ENCODE measurements around the gene MEI1.
A peak's percentile ranks its signal among the peaks of the same experiment; 100 is the strongest.
"Not testable (repeated sequence)": the region's sequence is repeated elsewhere in the genome, so short reads cannot be mapped to it uniquely, and the experiment has no call there.

MEI1 gene

GRCh38 chr22:41683052-41683451, 16.3 kb upstream of the MEI1 start:
- Histone ChIP-seq H3K27me3 (ENCODE audit: control insufficient read depth in 1 of 2, insufficient read depth in 2 of 2, low read length in 2 of 2) (no peaks in the 10 kb centered on the region), H3K4me1 (ENCODE audit: control insufficient read depth, insufficient read depth, low read length) (peaks cover 11% of the 10 kb centered on the region), H3K9me3 (ENCODE audit: control insufficient read depth in 2 of 2, low read length in 2 of 2) (no peaks in the 10 kb centered on the region), H3K36me3 (ENCODE audit: control insufficient read depth in 2 of 2, insufficient read depth in 2 of 2, low read length in 2 of 2) (peaks cover 11 to 18% of the 10 kb centered on the region in 2 donors), H3K27ac (ENCODE audit: low read length) (peak overlapping the region; percentile 84), H3K4me3 (ENCODE audit: low read length in 2 of 2) (peak overlapping the region in 1 of 2 donors; percentile 81), H3K9ac (ENCODE audit: low read length in 2 of 2) (no peak overlapping the region)

GRCh38 chr22:41683616-41684015, 15.7 kb upstream of the MEI1 start:
- Histone ChIP-seq H3K27ac (ENCODE audit: low read length) (no peak overlapping the region), H3K9ac (ENCODE audit: low read length in 2 of 2) (no peak overlapping the region)

DNA sequence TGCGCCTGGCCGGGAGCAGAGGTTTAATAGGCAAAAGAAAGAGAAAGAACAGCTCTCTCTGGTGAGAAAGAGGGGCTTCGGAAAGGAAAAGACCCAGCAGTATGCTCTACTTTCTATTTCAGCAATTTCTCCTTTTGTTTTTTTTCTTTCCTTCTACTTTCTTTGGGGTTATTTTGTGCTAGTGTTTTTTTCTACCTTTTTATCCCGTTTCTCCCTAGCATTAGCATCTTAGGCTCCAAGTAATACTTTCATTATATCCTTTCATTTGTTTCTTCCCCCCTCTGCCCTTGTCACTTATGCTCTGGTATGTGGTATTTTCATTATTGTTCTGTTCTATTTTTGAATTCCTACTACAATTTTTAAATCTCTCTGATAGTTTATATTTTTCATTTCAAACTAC, 15.1 kb upstream of the MEI1 start:
- Histone ChIP-seq H3K9me3 (ENCODE audit: control insufficient read depth in 2 of 2, low read length in 2 of 2) (no peaks in the 10 kb centered on the region), H3K4me3 (ENCODE audit: low read length in 2 of 2) (no peak overlapping the region), H3K9ac (ENCODE audit: low read length in 2 of 2) (no peak overlapping the region), H3K27me3 (ENCODE audit: control insufficient read depth in 1 of 2, insufficient read depth in 2 of 2, low read length in 2 of 2) (no peaks in the 10 kb centered on the region), H3K4me1 (ENCODE audit: control insufficient read depth, insufficient read depth, low read length) (peaks cover 16% of the 10 kb centered on the region), H3K36me3 (ENCODE audit: control insufficient read depth in 2 of 2, insufficient read depth in 2 of 2, low read length in 2 of 2) (peaks cover 3 to 10% of the 10 kb centered on the region in 2 donors), H3K27ac (ENCODE audit: low read length) (no peak overlapping the region)

More at GRCh38 chr22:41683616-41684015, 15.7 kb upstream of the MEI1 start:
- Histone ChIP-seq H3K9me3 (ENCODE audit: control insufficient read depth in 2 of 2, low read length in 2 of 2) (no peaks in the 10 kb centered on the region), H3K4me1 (ENCODE audit: control insufficient read depth, insufficient read depth, low read length) (peaks cover 12% of the 10 kb centered on the region), H3K27me3 (ENCODE audit: control insufficient read depth in 1 of 2, insufficient read depth in 2 of 2, low read length in 2 of 2) (no peaks in the 10 kb centered on the region), H3K4me3 (ENCODE audit: low read length in 2 of 2) (no peak overlapping the region), H3K36me3 (ENCODE audit: control insufficient read depth in 2 of 2, insufficient read depth in 2 of 2, low read length in 2 of 2) (peaks cover 5 to 12% of the 10 kb centered on the region in 2 donors)

DNA sequence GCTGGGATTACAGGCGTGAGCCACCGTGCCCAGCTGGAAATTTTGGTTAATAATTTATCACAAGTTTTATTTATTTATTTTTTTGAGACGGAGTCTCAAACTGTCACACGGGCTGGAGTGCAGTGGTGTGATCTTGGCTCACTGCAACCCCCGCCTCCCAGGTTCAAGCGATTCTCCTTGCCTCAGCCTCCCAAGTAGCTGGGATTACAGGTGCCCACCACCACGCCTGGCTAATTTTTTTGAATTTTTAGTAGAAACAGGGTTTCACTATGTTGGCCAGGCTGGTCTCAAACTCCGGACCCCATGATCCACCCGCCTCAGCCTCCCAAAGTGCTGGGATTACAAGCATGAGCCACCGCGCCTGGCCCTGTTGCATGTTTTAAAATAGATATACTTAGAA, 12.4 kb upstream of the MEI1 start:
- H3K9ac ChIP-seq (ENCODE audit: low read length in 2 of 2); H3K27ac ChIP-seq (ENCODE audit: low read length); H3K4me3 ChIP-seq (ENCODE audit: low read length in 2 of 2); H3K36me3 ChIP-seq (ENCODE audit: control insufficient read depth in 2 of 2, insufficient read depth in 2 of 2, low read length in 2 of 2); H3K27me3 ChIP-seq (ENCODE audit: control insufficient read depth in 1 of 2, insufficient read depth in 2 of 2, low read length in 2 of 2); H3K9me3 ChIP-seq (ENCODE audit: control insufficient read depth in 2 of 2, low read length in 2 of 2): not testable (repeated sequence)
- H3K4me1 ChIP-seq (ENCODE audit: control insufficient read depth, insufficient read depth, low read length), result peaks cover 16% of the 10 kb centered on the region

DNA sequence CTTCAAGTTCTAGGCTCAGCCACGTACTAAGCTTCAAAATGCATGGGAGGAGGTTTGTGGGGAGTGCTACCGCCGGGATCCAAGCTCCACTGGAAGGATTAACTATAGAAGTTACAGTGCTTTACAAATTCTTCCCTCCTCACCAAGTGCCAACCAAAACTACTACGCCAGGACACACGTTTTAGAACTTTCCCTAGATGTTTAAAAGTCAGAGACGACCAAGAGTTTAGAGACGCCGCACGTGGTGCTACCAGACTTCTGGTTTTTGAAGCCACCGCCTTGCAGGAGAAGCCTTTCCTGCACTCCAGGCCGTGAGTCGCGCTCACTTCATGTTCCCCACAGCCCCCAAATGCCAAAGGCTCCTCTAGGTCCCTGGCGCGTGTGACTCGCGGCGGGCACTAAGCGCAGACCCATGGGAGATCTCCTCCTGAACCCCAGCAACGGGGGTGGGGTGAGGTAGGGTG, 11.4 kb upstream of the MEI1 start:
- peak overlapping the region; percentile 97 for H3K27ac ChIP-seq (ENCODE audit: low read length)
- no peaks in the 10 kb centered on the region for H3K9me3 ChIP-seq (ENCODE audit: control insufficient read depth in 2 of 2, low read length in 2 of 2)
- no peaks in the 10 kb centered on the region for H3K27me3 ChIP-seq (ENCODE audit: control insufficient read depth in 1 of 2, insufficient read depth in 2 of 2, low read length in 2 of 2)
- H3K36me3 ChIP-seq (ENCODE audit: control insufficient read depth in 2 of 2, insufficient read depth in 2 of 2, low read length in 2 of 2), result no peaks in the 10 kb centered on the region
- peak overlapping the region; percentile 93 to 95 for H3K4me3 ChIP-seq (ENCODE audit: low read length in 2 of 2)
- H3K9ac ChIP-seq (ENCODE audit: low read length in 2 of 2), result peak overlapping the region; percentile 91 to 95
- peaks cover 15% of the 10 kb centered on the region for H3K4me1 ChIP-seq (ENCODE audit: control insufficient read depth, insufficient read depth, low read length)

GRCh38 chr22:41688365-41689211, 10.7 kb upstream of the MEI1 start, which contains the start of gene SNU13:
TSS of gene SNU13 (minus strand) at chr22:41688867. CDS start at chr22:41688796, 71 bp downstream.
- Histone ChIP-seq H3K36me3 (ENCODE audit: control insufficient read depth in 2 of 2, insufficient read depth in 2 of 2, low read length in 2 of 2) (peaks cover under 1 to 3% of the 10 kb centered on the region in 2 donors), H3K4me1 (ENCODE audit: control insufficient read depth, insufficient read depth, low read length) (peaks cover 13% of the 10 kb centered on the region), H3K4me3 (ENCODE audit: low read length in 2 of 2) (peak within 1 kb of the TSS; percentile 93 to 95), H3K9ac (ENCODE audit: low read length in 2 of 2) (peak within 1 kb of the TSS; percentile 91 to 95), H3K27ac (ENCODE audit: low read length) (peak within 1 kb of the TSS; percentile 97), H3K9me3 (ENCODE audit: control insufficient read depth in 2 of 2, low read length in 2 of 2) (no peaks in the 10 kb centered on the region), H3K27me3 (ENCODE audit: control insufficient read depth in 1 of 2, insufficient read depth in 2 of 2, low read length in 2 of 2) (no peaks in the 10 kb centered on the region)

GRCh38 chr22:41690476-41690875, 8.8 kb upstream of the MEI1 start:
- peaks cover 5 to 11% of the 10 kb centered on the region in 2 donors for H3K36me3 ChIP-seq (ENCODE audit: control insufficient read depth in 2 of 2, insufficient read depth in 2 of 2, low read length in 2 of 2)
- no peaks in the 10 kb centered on the region for H3K9me3 ChIP-seq (ENCODE audit: control insufficient read depth in 2 of 2, low read length in 2 of 2)
- peak overlapping the region in 1 of 2 donors; percentile 21 for H3K9ac ChIP-seq (ENCODE audit: low read length in 2 of 2)
- no peak overlapping the region for H3K27ac ChIP-seq (ENCODE audit: low read length)
- H3K27me3 ChIP-seq (ENCODE audit: control insufficient read depth in 1 of 2, insufficient read depth in 2 of 2, low read length in 2 of 2), result no peaks in the 10 kb centered on the region
- H3K4me1 ChIP-seq (ENCODE audit: control insufficient read depth, insufficient read depth, low read length), result peaks cover 13% of the 10 kb centered on the region
- H3K4me3 ChIP-seq (ENCODE audit: low read length in 2 of 2), result no peak overlapping the region

DNA sequence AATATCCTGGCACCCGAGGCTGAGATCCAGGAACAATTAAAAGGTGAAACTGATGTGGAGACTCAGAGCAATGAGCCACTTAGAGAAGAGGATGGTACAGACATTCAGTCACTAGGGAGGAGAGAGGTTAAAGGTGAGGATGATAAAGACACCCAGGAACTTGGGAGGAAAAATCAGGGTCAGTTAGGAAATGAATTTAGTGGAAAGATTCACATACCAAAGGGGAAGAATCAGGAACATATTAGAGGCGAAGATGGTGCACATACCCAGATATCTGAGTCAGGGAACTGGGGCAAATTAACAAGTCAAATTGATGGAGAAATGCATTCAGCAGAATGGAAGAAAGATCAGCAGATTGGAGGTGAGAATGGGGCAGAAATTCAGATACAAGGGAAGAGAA, 4.1 kb upstream of the MEI1 start:
- Histone ChIP-seq H3K9me3 (ENCODE audit: control insufficient read depth in 2 of 2, low read length in 2 of 2) (no peaks in the 10 kb centered on the region), H3K27me3 (ENCODE audit: control insufficient read depth in 1 of 2, insufficient read depth in 2 of 2, low read length in 2 of 2) (no peaks in the 10 kb centered on the region), H3K4me1 (ENCODE audit: control insufficient read depth, insufficient read depth, low read length) (peaks cover 15% of the 10 kb centered on the region), H3K36me3 (ENCODE audit: control insufficient read depth in 2 of 2, insufficient read depth in 2 of 2, low read length in 2 of 2) (peaks cover 5 to 11% of the 10 kb centered on the region in 2 donors), H3K9ac (ENCODE audit: low read length in 2 of 2) (no peak overlapping the region), H3K4me3 (ENCODE audit: low read length in 2 of 2) (no peak overlapping the region), H3K27ac (ENCODE audit: low read length) (no peak overlapping the region)

DNA sequence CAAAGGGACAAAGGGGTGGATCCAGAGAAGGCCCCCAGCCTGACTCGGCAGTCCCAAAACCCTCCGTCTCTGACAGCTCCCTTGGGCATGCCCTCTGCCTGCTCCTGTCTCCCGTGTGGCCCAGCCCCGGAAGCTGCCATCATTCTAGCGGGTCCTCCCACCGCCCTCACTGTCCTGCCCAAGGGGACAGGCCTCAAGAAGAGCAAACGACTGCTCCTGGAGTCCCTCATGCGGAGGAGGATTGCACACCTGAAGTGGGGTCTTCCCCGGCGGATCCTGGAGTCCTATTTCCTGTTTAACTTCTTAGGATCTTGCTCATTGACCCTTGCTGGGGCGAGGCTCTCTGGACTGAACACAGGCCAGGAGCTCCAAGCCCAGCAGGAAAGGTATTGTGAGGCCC, 2.6 kb upstream of the MEI1 start:
- H3K4me3 ChIP-seq (ENCODE audit: low read length in 2 of 2), result no peak overlapping the region
- H3K36me3 ChIP-seq (ENCODE audit: control insufficient read depth in 2 of 2, insufficient read depth in 2 of 2, low read length in 2 of 2), result peaks cover 5 to 11% of the 10 kb centered on the region in 2 donors
- no peaks in the 10 kb centered on the region for H3K27me3 ChIP-seq (ENCODE audit: control insufficient read depth in 1 of 2, insufficient read depth in 2 of 2, low read length in 2 of 2)
- no peaks in the 10 kb centered on the region for H3K9me3 ChIP-seq (ENCODE audit: control insufficient read depth in 2 of 2, low read length in 2 of 2)
- peaks cover 15% of the 10 kb centered on the region for H3K4me1 ChIP-seq (ENCODE audit: control insufficient read depth, insufficient read depth, low read length)
- H3K27ac ChIP-seq (ENCODE audit: low read length), result peak overlapping the region; percentile 31
- peak overlapping the region; percentile 50 to 60 for H3K9ac ChIP-seq (ENCODE audit: low read length in 2 of 2)

GRCh38 chr22:41697126-41697775, 2.1 kb upstream of the MEI1 start:
- Histone ChIP-seq H3K9ac (ENCODE audit: low read length in 2 of 2) (peak overlapping the region; percentile 50 to 60), H3K36me3 (ENCODE audit: control insufficient read depth in 2 of 2, insufficient read depth in 2 of 2, low read length in 2 of 2) (peaks cover 5 to 11% of the 10 kb centered on the region in 2 donors), H3K4me3 (ENCODE audit: low read length in 2 of 2) (peak overlapping the region; percentile 53 to 64), H3K27ac (ENCODE audit: low read length) (peak overlapping the region; percentile 31), H3K4me1 (ENCODE audit: control insufficient read depth, insufficient read depth, low read length) (peaks cover 15% of the 10 kb centered on the region), H3K27me3 (ENCODE audit: control insufficient read depth in 1 of 2, insufficient read depth in 2 of 2, low read length in 2 of 2) (no peaks in the 10 kb centered on the region), H3K9me3 (ENCODE audit: control insufficient read depth in 2 of 2, low read length in 2 of 2) (no peaks in the 10 kb centered on the region)

DNA sequence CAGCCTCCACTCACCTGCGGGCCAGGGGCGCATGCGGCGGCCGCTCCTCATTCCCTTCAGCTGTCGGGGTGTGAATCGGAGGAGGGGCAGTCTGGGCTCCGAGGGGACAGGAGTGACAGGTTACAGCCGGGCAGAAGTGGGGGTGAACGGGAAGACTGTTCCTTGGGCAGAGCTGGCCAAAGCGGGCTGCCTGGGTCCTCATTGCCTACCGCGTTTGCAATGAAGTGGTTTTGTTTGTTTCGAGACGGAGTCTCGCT, 733 bp downstream of the MEI1 start:
- Histone ChIP-seq H3K4me3 (ENCODE audit: low read length in 2 of 2) (no peak overlapping the region), H3K27me3 (ENCODE audit: control insufficient read depth in 1 of 2, insufficient read depth in 2 of 2, low read length in 2 of 2) (no peaks in the 10 kb centered on the region), H3K4me1 (ENCODE audit: control insufficient read depth, insufficient read depth, low read length) (peaks cover 15% of the 10 kb centered on the region), H3K27ac (ENCODE audit: low read length) (no peak overlapping the region), H3K9me3 (ENCODE audit: control insufficient read depth in 2 of 2, low read length in 2 of 2) (no peaks in the 10 kb centered on the region), H3K36me3 (ENCODE audit: control insufficient read depth in 2 of 2, insufficient read depth in 2 of 2, low read length in 2 of 2) (no peaks in the 10 kb centered on the region), H3K9ac (ENCODE audit: low read length in 2 of 2) (no peak overlapping the region)

All from stomach smooth muscle (tissue), 2 donors.